NB4 (cell line): ENCODE data around the gene RAD51B.

Source experiments
- POLR2A ChIP-seq: IDR thresholded peaks from 2 replicates; pipeline ENCODE4 v1.6.1; 2011; ENCODE audit warnings: mild to moderate bottlenecking; ENCODE audit not compliant: insufficient read length; ENCODE audit errors: extremely low read depth
- TF ChIP-seq, protein P1 (sequence below): IDR thresholded peaks from one replicate; pipeline ENCODE4 v1.5.1; 2012; ENCODE audit warnings: low read depth, low read length

DNA sequence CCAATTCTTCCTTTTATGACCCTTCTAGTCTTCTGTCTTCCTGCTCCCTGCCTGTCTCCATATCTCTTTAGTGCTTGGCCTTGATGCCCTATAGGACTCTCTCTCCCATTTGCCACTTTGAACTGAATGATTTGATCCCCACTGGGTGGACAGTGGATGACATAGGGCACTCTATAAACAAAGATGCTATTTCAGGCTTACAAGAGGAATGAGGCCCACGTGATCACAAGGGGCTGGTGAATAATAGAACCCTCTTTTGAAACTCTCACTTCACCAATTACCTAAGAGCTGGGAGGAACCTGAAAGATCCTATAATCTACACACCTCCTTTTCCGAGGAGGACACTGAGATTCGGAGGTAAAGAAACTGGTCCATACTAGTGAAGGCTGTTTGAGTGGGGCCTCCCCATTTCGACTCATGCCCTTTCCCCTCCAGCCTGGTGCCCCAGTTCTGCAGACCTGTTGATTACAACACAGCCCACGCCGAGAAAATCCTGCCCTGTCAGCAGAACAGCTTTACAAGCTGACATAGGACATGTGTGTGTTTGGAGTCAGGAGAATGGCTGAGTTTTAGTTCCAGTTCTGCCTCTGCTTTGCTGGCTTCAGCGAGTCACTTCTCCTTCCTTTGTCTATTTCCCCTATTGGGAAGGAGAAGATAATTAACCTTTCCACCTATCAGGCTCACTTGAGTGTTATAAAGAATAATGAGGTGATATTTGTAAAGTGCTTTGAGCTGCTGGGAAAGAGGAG lies 573.0 kb downstream of the RAD51B start:
- TF ChIP-seq, protein P1, sequence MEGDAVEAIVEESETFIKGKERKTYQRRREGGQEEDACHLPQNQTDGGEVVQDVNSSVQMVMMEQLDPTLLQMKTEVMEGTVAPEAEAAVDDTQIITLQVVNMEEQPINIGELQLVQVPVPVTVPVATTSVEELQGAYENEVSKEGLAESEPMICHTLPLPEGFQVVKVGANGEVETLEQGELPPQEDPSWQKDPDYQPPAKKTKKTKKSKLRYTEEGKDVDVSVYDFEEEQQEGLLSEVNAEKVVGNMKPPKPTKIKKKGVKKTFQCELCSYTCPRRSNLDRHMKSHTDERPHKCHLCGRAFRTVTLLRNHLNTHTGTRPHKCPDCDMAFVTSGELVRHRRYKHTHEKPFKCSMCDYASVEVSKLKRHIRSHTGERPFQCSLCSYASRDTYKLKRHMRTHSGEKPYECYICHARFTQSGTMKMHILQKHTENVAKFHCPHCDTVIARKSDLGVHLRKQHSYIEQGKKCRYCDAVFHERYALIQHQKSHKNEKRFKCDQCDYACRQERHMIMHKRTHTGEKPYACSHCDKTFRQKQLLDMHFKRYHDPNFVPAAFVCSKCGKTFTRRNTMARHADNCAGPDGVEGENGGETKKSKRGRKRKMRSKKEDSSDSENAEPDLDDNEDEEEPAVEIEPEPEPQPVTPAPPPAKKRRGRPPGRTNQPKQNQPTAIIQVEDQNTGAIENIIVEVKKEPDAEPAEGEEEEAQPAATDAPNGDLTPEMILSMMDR = no peak
- TF ChIP-seq POLR2A = no peak
